GM21423 (cell line): Measurements from ENCODE around the gene FGB.

Experiments
- ATAC-seq: cut with Tn5 transposase; IDR thresholded peaks from one replicate; pipeline ENCODE4 v1.9.1; 2021; ENCODE audit warnings: mild to moderate bottlenecking, moderate library complexity; ENCODE audit not compliant: unreplicated experiment

The FGB gene

DNA sequence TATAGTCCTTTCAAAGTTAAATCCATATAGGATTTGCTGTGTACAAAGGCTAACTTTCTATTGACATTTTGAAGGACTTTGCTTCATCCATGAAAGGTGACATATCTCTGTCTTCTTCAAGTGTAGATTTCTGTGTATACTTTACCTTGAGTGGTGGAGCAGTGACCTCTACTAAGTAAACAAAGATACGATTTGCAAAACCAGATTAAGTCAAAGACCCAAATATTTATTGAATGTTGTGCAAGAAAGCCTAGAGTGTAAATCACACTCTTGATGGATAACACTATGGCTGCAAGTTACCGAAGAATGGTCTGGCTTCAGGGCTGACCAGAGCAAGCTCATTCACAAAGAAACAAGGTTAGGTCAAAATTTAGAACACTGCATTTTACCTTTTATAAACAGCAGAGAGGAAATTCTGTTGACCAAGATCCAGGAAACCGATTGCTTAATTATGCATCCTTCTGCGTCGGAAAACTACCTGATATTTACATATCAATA, 55.1 kb downstream of the FGB start:
- no peak for ATAC-seq

DNA sequence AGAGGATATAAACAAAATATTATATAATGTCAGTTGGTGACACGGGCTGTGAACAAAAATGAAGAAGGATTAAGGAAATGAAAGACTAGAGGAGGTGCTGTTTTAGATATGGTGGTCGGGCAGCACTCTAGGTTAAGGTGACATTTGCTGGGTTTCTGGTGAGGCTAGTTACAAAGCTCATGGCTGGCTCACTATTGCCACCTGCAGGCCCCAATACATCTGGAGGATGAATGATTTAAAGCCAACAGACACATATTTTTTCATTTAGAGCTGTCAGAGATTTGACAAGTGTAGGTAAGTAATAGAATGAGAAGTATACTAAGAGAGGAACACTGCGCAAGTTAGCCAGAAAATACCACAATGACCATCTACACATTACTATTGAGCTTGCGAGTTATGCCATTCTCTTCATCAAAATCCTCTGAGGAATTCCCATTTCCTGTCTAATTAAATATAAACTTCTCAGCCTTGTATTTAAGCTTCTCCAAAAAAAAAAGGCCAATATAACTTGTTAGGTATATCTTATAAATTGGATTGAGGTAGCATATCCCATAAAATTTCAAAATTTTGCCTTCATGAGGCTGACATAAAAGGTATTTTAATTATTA, 56.0 kb downstream of the FGB start:
- ATAC-seq, result peak; percentile 60

DNA sequence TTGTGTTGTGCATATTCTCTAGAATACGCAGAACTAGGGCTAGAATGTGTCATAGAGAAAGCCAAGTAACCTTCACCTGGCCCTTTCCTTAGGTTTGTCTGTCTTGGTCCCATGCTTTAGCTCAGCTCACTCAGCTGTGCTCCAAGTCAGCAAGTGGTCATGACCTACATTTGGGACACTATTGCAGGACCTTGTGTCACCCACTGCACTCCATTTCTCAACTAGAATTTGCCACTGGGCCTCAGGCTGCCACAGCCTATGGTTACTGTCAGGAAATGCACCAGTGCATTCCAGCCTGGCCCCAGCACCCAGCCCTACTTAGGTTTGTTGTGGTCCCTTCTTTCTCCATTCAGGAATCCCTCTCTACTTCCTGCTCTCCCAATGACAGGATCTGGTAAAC, 57.3 kb downstream of the FGB start:
- no peak for ATAC-seq
